Endodermal cell (in vitro differentiated cells): ENCODE measurements around the gene DDRGK1. TPM values are rescaled to one million over a fixed set of nuclear protein-coding genes. Genes with fewer than 3 reads are reported as not detected.
A peak's percentile ranks its signal among the peaks of the same experiment; 100 is the strongest.

Experiments used
- DNase-seq: peaks from one replicate; pipeline ENCODE4 v3.0.0-alpha.2; 2017
- H3K27ac ChIP-seq: 2 replicates; pipeline ENCODE4 v1.5.1; 2013; ENCODE audit warnings: mild to moderate bottlenecking, low read depth, low read length, moderate library complexity
- H3K27me3 ChIP-seq: 2 replicates; pipeline ENCODE4 v1.6.1; 2013; ENCODE audit warnings: mild to moderate bottlenecking, low read length, moderate library complexity; ENCODE audit not compliant: insufficient read depth, control insufficient read depth, poor library complexity, severe bottlenecking
- H3K36me3 ChIP-seq: 2 replicates; pipeline ENCODE4 v1.7.0; 2013; ENCODE audit warnings: mild to moderate bottlenecking, low read length, moderate library complexity; ENCODE audit not compliant: control insufficient read depth, insufficient read depth
- H3K4me1 ChIP-seq: one replicate; pipeline ENCODE4 v1.7.0; 2013; ENCODE audit warnings: low read length; ENCODE audit not compliant: control insufficient read depth, insufficient read depth
- H3K4me3 ChIP-seq: 2 replicates; pipeline ENCODE4 v1.5.1; 2013; ENCODE audit warnings: mild to moderate bottlenecking, low read length, moderate library complexity
- H3K9ac ChIP-seq: 2 replicates; pipeline ENCODE4 v1.6.1; 2013; ENCODE audit warnings: mild to moderate bottlenecking, low read length, moderate library complexity; ENCODE audit not compliant: poor library complexity, severe bottlenecking; ENCODE audit errors: extremely low read depth
- H3K9me3 ChIP-seq: 2 replicates; pipeline ENCODE4 v1.6.1; 2013; ENCODE audit warnings: mild to moderate bottlenecking, low read length, moderate library complexity; ENCODE audit not compliant: control insufficient read depth
- H3K27ac Mint-ChIP-seq: 2 replicates; pipeline ENCODE4 v1.8.0; 2020; ENCODE audit warnings: mixed read lengths
- H3K27me3 Mint-ChIP-seq: 2 replicates; pipeline ENCODE4 v1.8.0; 2021; ENCODE audit warnings: mild to moderate bottlenecking, mixed read lengths; ENCODE audit not compliant: insufficient read depth
- H3K36me3 Mint-ChIP-seq: 2 replicates; pipeline ENCODE4 v1.8.0; 2020; ENCODE audit warnings: low read depth, mixed read lengths
- H3K4me1 Mint-ChIP-seq: 2 replicates; pipeline ENCODE4 v1.8.0; 2020; ENCODE audit warnings: mixed read lengths
- H3K4me3 Mint-ChIP-seq: 2 replicates; pipeline ENCODE4 v1.8.0; 2020; ENCODE audit warnings: mild to moderate bottlenecking, moderate library complexity, mixed read lengths
- H3K9me3 Mint-ChIP-seq: 2 replicates; pipeline ENCODE4 v1.8.0; 2020; ENCODE audit warnings: mild to moderate bottlenecking, mixed read lengths
- WGBS, 2 experiments: methylation state at CpG; one replicate each; pipeline versions ENCODE4 v1.1.5 to v1.1.7; 2013; ENCODE audit warnings: missing lambda C conversion rate in 2 of 2, mixed read lengths in 1 of 2; ENCODE audit not compliant: insufficient coverage in 1 of 2, insufficient read length in 1 of 2; 5-methylcytosine and 5-hydroxymethylcytosine counted together
- total RNA-seq, 2 donors: library from RNA; stranded (reverse); fragmentation: NEBNext Ultra II Directional in 1 of 2; extraction: Animal tissue kit (Norgen Biotek cat#: 25700) in 1 of 2; gene quantifications; 2 replicates in 1 of 2; 3 replicates in 1 of 2; pipeline ENCODE4 v1.2.1, GENCODE V29; 2021
- TF ChIP-seq, protein P1 (sequence below): fragments of 200-600 bp; sonication (generic); conservative IDR thresholded peaks from 2 replicates; pipeline ENCODE4 v1.5.0; 2021; ENCODE audit warnings: antibody characterized with exemption, mild to moderate bottlenecking

Gene DDRGK1
- total RNA-seq, 2 donors from 2014 or later, result 55.0 to 59.3 TPM

DNA sequence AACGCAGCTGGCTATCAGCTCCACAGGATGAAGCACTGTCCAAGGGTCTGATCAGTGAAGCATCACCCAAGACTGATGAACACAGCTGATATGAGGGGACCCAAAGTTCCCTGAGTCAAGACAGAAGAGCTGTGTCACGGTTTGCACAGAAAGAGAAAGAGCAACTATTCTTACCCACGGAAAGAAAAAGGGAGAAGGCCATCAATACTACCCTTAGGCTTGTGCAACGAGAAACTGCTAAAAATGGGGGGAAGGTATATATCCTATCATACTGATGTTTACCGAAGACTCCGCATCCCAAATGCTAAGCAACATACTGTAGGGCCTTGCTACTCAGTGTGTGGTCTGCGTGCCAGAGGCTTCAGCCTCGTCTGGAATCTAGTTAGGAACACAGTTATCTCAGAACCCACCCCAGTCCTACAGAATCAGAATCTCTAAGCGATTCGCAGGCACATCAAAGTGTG is 45.5 kb downstream of the DDRGK1 start:
- TF ChIP-seq, protein P1, sequence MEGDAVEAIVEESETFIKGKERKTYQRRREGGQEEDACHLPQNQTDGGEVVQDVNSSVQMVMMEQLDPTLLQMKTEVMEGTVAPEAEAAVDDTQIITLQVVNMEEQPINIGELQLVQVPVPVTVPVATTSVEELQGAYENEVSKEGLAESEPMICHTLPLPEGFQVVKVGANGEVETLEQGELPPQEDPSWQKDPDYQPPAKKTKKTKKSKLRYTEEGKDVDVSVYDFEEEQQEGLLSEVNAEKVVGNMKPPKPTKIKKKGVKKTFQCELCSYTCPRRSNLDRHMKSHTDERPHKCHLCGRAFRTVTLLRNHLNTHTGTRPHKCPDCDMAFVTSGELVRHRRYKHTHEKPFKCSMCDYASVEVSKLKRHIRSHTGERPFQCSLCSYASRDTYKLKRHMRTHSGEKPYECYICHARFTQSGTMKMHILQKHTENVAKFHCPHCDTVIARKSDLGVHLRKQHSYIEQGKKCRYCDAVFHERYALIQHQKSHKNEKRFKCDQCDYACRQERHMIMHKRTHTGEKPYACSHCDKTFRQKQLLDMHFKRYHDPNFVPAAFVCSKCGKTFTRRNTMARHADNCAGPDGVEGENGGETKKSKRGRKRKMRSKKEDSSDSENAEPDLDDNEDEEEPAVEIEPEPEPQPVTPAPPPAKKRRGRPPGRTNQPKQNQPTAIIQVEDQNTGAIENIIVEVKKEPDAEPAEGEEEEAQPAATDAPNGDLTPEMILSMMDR, result no peak
- H3K9me3 Mint-ChIP-seq, result peaks cover 3% of the 10 kb centered on the region
- no peaks in the 10 kb centered on the region for H3K27me3 ChIP-seq
- 6 to 10% methylated on average over 5 to 10 of the region's 10 CpGs for WGBS, 2 experiments
- H3K4me1 Mint-ChIP-seq, result peaks cover 20% of the 10 kb centered on the region
- no peaks in the 10 kb centered on the region for H3K27me3 Mint-ChIP-seq
- H3K9me3 ChIP-seq, result no peaks in the 10 kb centered on the region
- H3K36me3 Mint-ChIP-seq, result peaks cover 16% of the 10 kb centered on the region
- H3K27ac ChIP-seq, result peak overlapping the region; percentile 71
- H3K4me3 Mint-ChIP-seq, result peak overlapping the region; percentile 97
- peak overlapping the region; percentile 95 for H3K4me3 ChIP-seq
- H3K9ac ChIP-seq, result peak overlapping the region; percentile 94
- peak overlapping the region; percentile 98 for H3K27ac Mint-ChIP-seq
- peaks cover 4% of the 10 kb centered on the region for H3K36me3 ChIP-seq
- peaks cover 3% of the 10 kb centered on the region for H3K4me1 ChIP-seq
- no peak for DNase-seq

DNA sequence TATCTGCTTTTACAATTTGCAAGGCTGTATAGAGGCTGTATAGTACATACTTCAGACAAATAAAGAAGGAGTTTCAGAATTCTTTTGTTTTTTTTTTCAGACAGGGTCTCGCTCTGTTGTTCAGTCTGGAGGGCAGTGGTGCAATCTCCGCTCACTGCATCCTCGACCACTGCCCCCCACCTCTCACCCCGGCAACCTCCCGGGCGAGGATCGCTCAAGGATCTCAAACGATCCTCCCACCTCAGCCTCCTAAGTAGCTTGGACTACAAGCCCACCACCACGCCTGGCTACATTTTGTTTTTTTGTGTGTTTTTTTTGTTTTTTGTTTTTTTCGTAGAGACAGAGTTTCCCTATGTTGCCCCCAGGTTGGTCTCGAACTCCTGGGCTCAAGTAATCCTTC is 46.7 kb downstream of the DDRGK1 start:
- Histone ChIP-seq H3K9me3 (no peaks in the 10 kb centered on the region), H3K27me3 (no peaks in the 10 kb centered on the region), H3K9ac (no peak overlapping the region), H3K36me3 (peaks cover 13% of the 10 kb centered on the region), H3K4me3 (peak overlapping the region; percentile 39), H3K27ac (no peak overlapping the region), H3K4me1 (peaks cover 3% of the 10 kb centered on the region)
- TF ChIP-seq, protein P1, result no peak
- DNase-seq, result no peak
- Mint-ChIP-seq H3K9me3 (peaks cover 3% of the 10 kb centered on the region), H3K27me3 (no peaks in the 10 kb centered on the region), H3K27ac (peak overlapping the region; percentile 78), H3K4me1 (peaks cover 19% of the 10 kb centered on the region), H3K4me3 (peak overlapping the region; percentile 97), H3K36me3 (peaks cover 12% of the 10 kb centered on the region)
- WGBS, 2 experiments, result 94 to 100% methylated on average over 7 to 11 of the region's 11 CpGs

- 90 to 94% methylated on average over 5 to 7 of the region's 8 CpGs for WGBS, 2 experiments
- Histone ChIP-seq H3K36me3 (peaks cover 13% of the 10 kb centered on the region), H3K9ac (no peak overlapping the region), H3K9me3 (no peaks in the 10 kb centered on the region), H3K27me3 (no peaks in the 10 kb centered on the region), H3K4me1 (peaks cover 3% of the 10 kb centered on the region), H3K4me3 (peak overlapping the region; percentile 39), H3K27ac (no peak overlapping the region)
- peaks cover 15% of the 10 kb centered on the region for H3K36me3 Mint-ChIP-seq
- TF ChIP-seq, protein P1, result no peak
- H3K27me3 Mint-ChIP-seq, result no peaks in the 10 kb centered on the region
- H3K4me1 Mint-ChIP-seq, result peaks cover 13% of the 10 kb centered on the region
- H3K27ac Mint-ChIP-seq, result peak overlapping the region; percentile 40
- no peak for DNase-seq
- H3K4me3 Mint-ChIP-seq, result no peak overlapping the region
- H3K9me3 Mint-ChIP-seq, result peaks cover 3% of the 10 kb centered on the region
Observed at GRCh38 chr20:3156811-3157619, 47.5 kb downstream of the DDRGK1 start.
